ENCODE results near the gene ARSJ. TPM values are rescaled to one million over a fixed set of nuclear protein-coding genes. Genes with fewer than 3 reads are reported as not detected.
"Not testable (repeated sequence)": the region's sequence is repeated elsewhere in the genome, so short reads cannot be mapped to it uniquely, and the experiment has no call there.

Gene ARSJ
- polyA plus RNA-seq = under 1 TPM in 1 of 3 donors, not detected in 2; 0.99 TPM

GRCh38 chr4:113979148-113979904 lies at the start of gene ARSJ:
TSS of gene ARSJ (minus strand) at chr4:113979647. CDS start at chr4:113978834, 813 bp downstream.
- peak within 1 kb of the TSS; percentile 85 to 93 (median 86) for H3K4me3 Mint-ChIP-seq
- H3K27ac Mint-ChIP-seq = peak within 1 kb of the TSS in 4 of 6 donors; percentile 34 to 83 (median 76)
- H3K4me1 Mint-ChIP-seq = peaks cover 21 to 43% of the 10 kb centered on the region in 2 donors
- peak; percentile 17 to 30 (median 22) for DNase-seq
- H3K36me3 Mint-ChIP-seq = peaks cover 0 to 11% (median 2%) of the 10 kb centered on the region in 3 donors
- H3K27me3 Mint-ChIP-seq (ENCODE audit: low read depth in 3 of 3) = peaks cover 1 to 12% (median 12%) of the 10 kb centered on the region in 3 donors
- H3K9me3 Mint-ChIP-seq = peaks cover 0 to 4% (median 1%) of the 10 kb centered on the region in 6 donors

GRCh38 chr4:114028071-114028470 lies 48.6 kb upstream of the ARSJ start:
- Mint-ChIP-seq H3K4me1 (no peaks in the 10 kb centered on the region), H3K9me3 (no peaks in the 10 kb centered on the region), H3K4me3 (no peak overlapping the region), H3K27ac (no peak overlapping the region), H3K27me3 (ENCODE audit: low read depth in 3 of 3) (peaks cover 0 to under 1% (median 0%) of the 10 kb centered on the region in 3 donors), H3K36me3 (no peaks in the 10 kb centered on the region)
- no peak for DNase-seq

GRCh38 chr4:114027596-114027995 lies 48.1 kb upstream of the ARSJ start:
- H3K4me3 Mint-ChIP-seq = no peak overlapping the region
- no peak overlapping the region for H3K27ac Mint-ChIP-seq

GRCh38 chr4:114026447-114026846 lies 47.0 kb upstream of the ARSJ start:
- H3K4me3 Mint-ChIP-seq = no peak overlapping the region
- H3K4me1 Mint-ChIP-seq = no peaks in the 10 kb centered on the region
- peaks cover 0 to 1% (median 0%) of the 10 kb centered on the region in 3 donors for H3K27me3 Mint-ChIP-seq (ENCODE audit: low read depth in 3 of 3)
- no peaks in the 10 kb centered on the region for H3K36me3 Mint-ChIP-seq
- H3K9me3 Mint-ChIP-seq = no peaks in the 10 kb centered on the region
- peak; percentile 28 to 35 (median 34) for DNase-seq
- H3K27ac Mint-ChIP-seq = no peak overlapping the region

More at GRCh38 chr4:114027596-114027995, 48.1 kb upstream of the ARSJ start:
- DNase-seq = no peak
- no peaks in the 10 kb centered on the region for H3K36me3 Mint-ChIP-seq
- H3K4me1 Mint-ChIP-seq = no peaks in the 10 kb centered on the region
- H3K9me3 Mint-ChIP-seq = no peaks in the 10 kb centered on the region
- H3K27me3 Mint-ChIP-seq (ENCODE audit: low read depth in 3 of 3) = peaks cover 0 to 1% (median 0%) of the 10 kb centered on the region in 3 donors

- DNase-seq = no peak
- Mint-ChIP-seq H3K4me1 (no peaks in the 10 kb centered on the region), H3K4me3 (no peak overlapping the region), H3K27ac (no peak overlapping the region), H3K36me3 (no peaks in the 10 kb centered on the region), H3K27me3 (ENCODE audit: low read depth in 3 of 3) (peaks cover 0 to 3% (median 0%) of the 10 kb centered on the region in 3 donors), H3K9me3 (no peaks in the 10 kb centered on the region)
Measured at GRCh38 chr4:114025176-114025777, 45.8 kb upstream of the ARSJ start.

- Mint-ChIP-seq H3K27me3 (ENCODE audit: low read depth in 3 of 3) (peaks cover 0 to 3% (median 0%) of the 10 kb centered on the region in 3 donors), H3K36me3 (peaks cover 0 to 3% (median 0%) of the 10 kb centered on the region in 3 donors), H3K9me3 (no peaks in the 10 kb centered on the region), H3K27ac (no peak overlapping the region), H3K4me3 (no peak overlapping the region), H3K4me1 (peaks cover 0 to 2% of the 10 kb centered on the region in 2 donors)
- DNase-seq = no peak
Measured at GRCh38 chr4:114021451-114021850, 42.0 kb upstream of the ARSJ start.

GRCh38 chr4:114019969-114020358 lies 40.5 kb upstream of the ARSJ start:
- H3K9me3 Mint-ChIP-seq = no peaks in the 10 kb centered on the region
- H3K36me3 Mint-ChIP-seq = peaks cover 0 to 3% (median 0%) of the 10 kb centered on the region in 3 donors

GRCh38 chr4:114019276-114019968 lies 40.0 kb upstream of the ARSJ start:
- no peak for DNase-seq
- Mint-ChIP-seq H3K27me3 (ENCODE audit: low read depth in 3 of 3) (peaks cover 0 to 3% (median 0%) of the 10 kb centered on the region in 3 donors), H3K9me3 (no peaks in the 10 kb centered on the region), H3K4me3 (no peak overlapping the region), H3K27ac (no peak overlapping the region), H3K4me1 (peaks cover 0 to 2% of the 10 kb centered on the region in 2 donors), H3K36me3 (peaks cover 0 to 3% (median 0%) of the 10 kb centered on the region in 3 donors)

More at GRCh38 chr4:114019969-114020358, 40.5 kb upstream of the ARSJ start:
- Mint-ChIP-seq H3K4me1 (peaks cover 0 to 2% of the 10 kb centered on the region in 2 donors), H3K27me3 (ENCODE audit: low read depth in 3 of 3) (peaks cover 0 to 3% (median 0%) of the 10 kb centered on the region in 3 donors), H3K4me3 (no peak overlapping the region), H3K27ac (no peak overlapping the region)
- DNase-seq = no peak

DNA sequence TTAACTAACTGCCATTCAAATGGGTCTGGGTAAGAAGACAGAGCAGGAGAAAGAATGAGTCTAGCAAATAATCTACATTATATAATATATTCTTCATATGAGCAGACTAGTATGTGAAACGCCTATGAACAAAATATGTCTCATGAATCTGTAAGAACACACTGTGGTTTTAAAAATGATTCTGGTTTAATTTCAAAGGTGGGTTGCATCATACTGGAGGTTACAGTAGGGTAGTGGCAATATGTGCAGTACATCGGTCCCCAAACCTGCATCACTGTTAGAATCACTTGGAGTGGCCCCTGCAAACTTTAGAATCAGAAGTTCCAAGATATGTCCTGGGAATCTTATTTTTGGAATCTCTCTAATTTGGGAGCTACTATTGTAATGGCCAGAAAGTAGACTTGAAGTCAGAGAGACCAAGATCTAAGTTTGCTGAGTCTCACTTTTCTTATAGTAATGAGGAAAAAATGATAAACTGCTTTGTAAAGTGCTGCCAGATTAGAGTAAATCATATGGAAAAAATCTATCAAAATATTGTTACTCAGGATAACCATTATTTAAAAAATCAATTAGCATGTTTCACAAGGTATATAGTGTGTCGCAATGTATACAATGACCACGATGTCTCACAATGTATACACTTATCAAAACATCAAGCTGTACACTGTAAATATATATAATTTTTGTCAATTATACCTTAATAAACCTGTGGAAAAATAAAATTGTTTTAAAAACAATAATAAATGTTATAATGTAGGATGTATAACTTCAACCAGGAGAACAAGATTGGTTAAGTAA lies 37.9 kb upstream of the ARSJ start:
- H3K36me3 Mint-ChIP-seq = peaks cover 0 to 3% (median 0%) of the 10 kb centered on the region in 3 donors
- H3K9me3 Mint-ChIP-seq = no peaks in the 10 kb centered on the region
- peaks cover 0 to 2% (median 0%) of the 10 kb centered on the region in 3 donors for H3K27me3 Mint-ChIP-seq (ENCODE audit: low read depth in 3 of 3)
- no peak for DNase-seq
- peaks cover 0 to 9% of the 10 kb centered on the region in 2 donors for H3K4me1 Mint-ChIP-seq
- no peak overlapping the region for H3K4me3 Mint-ChIP-seq
- H3K27ac Mint-ChIP-seq = peak overlapping the region in 1 of 6 donors; percentile 27

- Mint-ChIP-seq H3K4me1 (peaks cover 0 to 11% of the 10 kb centered on the region in 2 donors), H3K4me3 (no peak overlapping the region), H3K9me3 (peaks cover 0 to 2% (median 0%) of the 10 kb centered on the region in 6 donors), H3K27ac (no peak overlapping the region), H3K36me3 (peaks cover 6 to 10% (median 8%) of the 10 kb centered on the region in 3 donors), H3K27me3 (ENCODE audit: low read depth in 3 of 3) (no peaks in the 10 kb centered on the region)
- DNase-seq = no peak
Measured at GRCh38 chr4:114015444-114015899, 36.0 kb upstream of the ARSJ start.

GRCh38 chr4:114013201-114013600 lies 33.8 kb upstream of the ARSJ start:
- not testable (repeated sequence) for H3K27me3 Mint-ChIP-seq (ENCODE audit: low read depth in 3 of 3); H3K4me3 Mint-ChIP-seq; H3K27ac Mint-ChIP-seq; H3K9me3 Mint-ChIP-seq; DNase-seq
- Mint-ChIP-seq H3K36me3 (peaks cover 6 to 15% (median 15%) of the 10 kb centered on the region in 3 donors), H3K4me1 (peaks cover 15 to 16% of the 10 kb centered on the region in 2 donors)

DNA sequence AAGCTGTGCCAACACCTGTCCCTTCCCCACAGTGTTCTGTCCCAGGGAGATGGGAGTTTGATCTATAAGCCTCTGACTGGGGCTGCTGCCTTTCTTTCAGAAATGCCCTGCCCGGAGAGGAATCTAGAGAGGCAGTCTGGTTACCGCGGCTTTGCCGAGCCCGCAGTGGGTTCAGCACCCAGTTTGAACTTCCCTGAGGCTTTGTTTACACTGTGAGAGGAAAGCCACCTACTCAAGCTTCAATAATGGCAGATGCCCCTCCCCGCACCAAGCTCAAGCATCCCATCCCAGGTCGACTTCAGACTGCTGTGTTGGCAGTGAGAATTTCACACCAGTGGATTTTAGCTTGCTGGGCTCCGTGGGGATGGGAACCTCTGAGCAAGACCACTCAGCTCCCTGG lies 33.3 kb upstream of the ARSJ start:
- H3K36me3 Mint-ChIP-seq = peaks cover 6 to 15% (median 15%) of the 10 kb centered on the region in 3 donors
- peak overlapping the region in 4 of 5 donors; percentile 23 to 44 (median 30) for H3K4me3 Mint-ChIP-seq
- peaks cover 19 to 20% of the 10 kb centered on the region in 2 donors for H3K4me1 Mint-ChIP-seq
- DNase-seq = peak in 1 of 3 donors; percentile 14
- peaks cover 0 to under 1% (median 0%) of the 10 kb centered on the region in 3 donors for H3K27me3 Mint-ChIP-seq (ENCODE audit: low read depth in 3 of 3)
- peaks cover 0 to 2% (median 0%) of the 10 kb centered on the region in 6 donors for H3K9me3 Mint-ChIP-seq
- H3K27ac Mint-ChIP-seq = peak overlapping the region in 1 of 6 donors; percentile 23
